ENCODE data around the gene SPG7. TPM values are rescaled to one million over a fixed set of nuclear protein-coding genes. Genes with fewer than 3 reads are reported as not detected.

SPG7 gene
- total and polyA plus RNA-seq, 5 donors: 81.9 to 101 (median 94.5) TPM

DNA sequence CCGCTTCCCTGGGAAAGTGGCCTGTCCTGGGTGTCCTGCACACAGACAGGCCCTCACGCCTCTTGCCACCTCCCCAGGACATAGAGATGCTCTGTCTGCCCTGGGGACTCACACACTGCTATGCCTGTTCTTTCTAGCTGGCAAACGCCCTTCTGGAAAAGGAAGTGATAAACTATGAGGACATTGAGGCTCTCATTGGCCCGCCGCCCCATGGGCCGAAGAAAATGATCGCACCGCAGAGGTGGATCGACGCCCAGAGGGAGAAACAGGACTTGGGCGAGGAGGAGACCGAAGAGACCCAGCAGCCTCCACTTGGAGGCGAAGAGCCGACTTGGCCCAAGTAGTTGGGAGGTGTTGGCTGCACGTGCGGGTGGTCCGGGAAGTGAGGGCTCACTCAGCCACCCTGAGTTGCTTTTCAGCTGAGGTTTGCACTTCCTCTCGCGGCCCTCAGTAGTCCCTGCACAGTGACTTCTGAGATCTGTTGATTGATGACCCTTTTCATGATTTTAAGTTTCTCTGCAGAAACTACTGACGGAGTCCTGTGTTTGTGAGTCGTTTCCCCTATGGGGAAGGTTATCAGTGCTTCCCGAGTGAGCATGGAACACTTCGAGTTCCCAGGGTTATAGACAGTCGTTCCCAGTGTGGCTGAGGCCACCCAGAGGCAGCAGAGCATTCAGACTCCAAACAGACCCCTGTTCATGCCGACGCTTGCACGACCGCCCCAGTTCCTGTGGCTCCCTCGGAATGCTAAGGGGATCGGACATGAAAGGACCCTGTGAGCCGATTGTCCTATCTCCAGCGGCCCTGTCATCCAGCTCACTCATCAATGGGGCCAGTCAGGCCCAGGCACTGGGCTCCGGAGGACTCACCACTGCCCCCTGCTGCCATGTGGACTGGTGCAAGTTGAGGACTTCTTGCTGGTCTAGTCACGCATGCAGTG is 48.8 kb downstream of the SPG7 start:
- no peaks in the 10 kb centered on the region for H3K9me3 ChIP-seq (ENCODE audit: control insufficient read depth, low read length)
- no peak overlapping the region for H3K27ac ChIP-seq (ENCODE audit: low read length)
- DNase-seq (peak; percentile 86 to 95 (median 92)), ATAC-seq (peak; percentile 39 to 46)
- H3K4me3 ChIP-seq (ENCODE audit: low read length): no peak overlapping the region
- no peaks in the 10 kb centered on the region for H3K27me3 ChIP-seq (ENCODE audit: control insufficient read depth, insufficient read depth)
- 48% methylated on average over 34 of the region's 34 CpGs for WGBS
- intact Hi-C loops (cut with DNase I): no loop called here
- H3K4me1 ChIP-seq (ENCODE audit: control insufficient read depth, insufficient read depth, low read length): peaks cover 3% of the 10 kb centered on the region

DNA sequence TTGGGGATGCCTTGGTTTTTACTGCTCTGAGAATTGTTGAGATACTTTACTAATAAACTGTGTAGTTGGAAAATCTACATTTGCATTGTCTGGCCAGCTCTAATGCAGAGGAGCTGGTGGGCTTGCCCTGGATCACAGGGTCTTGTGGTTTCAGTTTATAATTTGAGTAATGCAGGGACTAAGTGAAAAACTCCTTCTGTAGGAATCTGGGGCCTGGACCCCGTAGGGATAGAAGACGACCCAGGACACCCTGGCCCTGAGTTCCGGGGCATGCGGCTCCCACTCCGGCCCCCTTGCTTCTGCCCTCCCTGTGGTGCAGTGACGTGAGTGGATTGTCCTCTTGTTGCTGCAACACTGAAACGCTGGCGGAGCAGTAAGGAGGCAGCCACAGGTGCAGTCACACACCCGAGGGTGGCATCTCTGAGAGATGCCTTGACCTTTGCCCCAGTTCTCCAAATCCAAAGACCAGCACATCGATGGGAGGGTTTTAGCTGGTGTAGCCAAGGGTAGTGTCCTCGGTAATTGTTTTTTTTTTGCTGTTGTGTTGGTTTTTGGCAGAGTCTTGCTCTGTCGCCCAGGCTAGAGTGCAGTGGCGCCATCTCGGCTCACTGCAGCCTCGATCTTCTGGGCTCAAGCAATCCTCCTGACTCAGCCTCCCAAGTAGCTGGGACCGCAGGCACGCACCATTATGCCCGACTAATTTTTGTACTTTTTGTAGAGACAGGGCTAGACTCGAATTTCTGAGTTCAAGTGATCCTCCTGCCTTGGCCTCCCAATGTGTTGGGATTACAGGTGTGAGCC is 49.7 kb downstream of the SPG7 start:
- no peak overlapping the region for H3K4me3 ChIP-seq (ENCODE audit: low read length)
- intact Hi-C loops (cut with DNase I): no loop called here
- no peaks in the 10 kb centered on the region for H3K9me3 ChIP-seq (ENCODE audit: control insufficient read depth, low read length)
- no peak for DNase-seq
- H3K27me3 ChIP-seq (ENCODE audit: control insufficient read depth, insufficient read depth): no peaks in the 10 kb centered on the region
- H3K27ac ChIP-seq (ENCODE audit: low read length): no peak overlapping the region
- WGBS: 87% methylated on average over 19 of the region's 19 CpGs
- ATAC-seq: no peak
- H3K4me1 ChIP-seq (ENCODE audit: control insufficient read depth, insufficient read depth, low read length): peaks cover 3% of the 10 kb centered on the region

DNA sequence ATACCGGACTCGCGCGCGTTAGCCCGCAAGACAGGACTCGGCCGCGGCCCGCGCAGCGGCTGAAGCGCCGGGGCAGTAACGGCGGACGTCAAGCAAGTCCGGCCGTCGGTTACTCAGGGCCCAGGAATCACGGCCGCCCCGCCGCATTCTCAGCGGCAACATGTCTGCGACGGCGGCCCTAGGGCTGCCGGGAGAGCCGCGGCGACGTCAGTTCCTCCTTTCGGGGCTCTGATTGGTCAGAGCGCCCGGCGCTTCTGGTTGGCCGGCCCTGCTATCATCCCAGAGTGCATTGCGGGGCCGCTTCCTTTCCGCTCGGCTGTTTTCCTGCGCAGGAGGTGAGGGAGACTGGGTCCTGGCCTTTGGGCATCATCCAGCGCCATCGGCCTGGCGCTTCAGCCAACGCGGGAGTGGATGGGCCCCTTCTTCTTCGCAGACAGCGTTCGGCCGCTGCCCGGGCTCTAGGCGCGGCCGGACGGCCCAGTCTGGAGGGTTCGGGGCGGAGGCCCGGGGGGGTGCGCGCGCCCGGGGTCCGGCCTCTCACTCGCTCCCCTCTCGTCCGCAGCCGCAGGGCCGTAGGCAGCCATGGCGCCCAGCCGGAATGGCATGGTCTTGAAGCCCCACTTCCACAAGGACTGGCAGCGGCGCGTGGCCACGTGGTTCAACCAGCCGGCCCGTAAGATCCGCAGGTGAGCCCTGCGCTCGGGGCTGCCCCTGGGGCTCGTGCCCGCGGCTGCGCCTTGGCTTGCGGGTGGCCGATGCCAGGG is 52.4 kb downstream of the SPG7 start, which contains the start of gene RPL13:
TSS of gene RPL13 (plus strand) at position 305 of the 764 bp plus-strand sequence. CDS start at position 583, 278 bp downstream.
- DNase-seq (peak; percentile 96 to 98 (median 97)), ATAC-seq (peak; percentile 94 to 95)
- WGBS: under 1% methylated on average over 87 of the region's 87 CpGs
- Histone ChIP-seq H3K4me3 (ENCODE audit: low read length) (peak within 1 kb of the TSS; percentile 96), H3K27me3 (ENCODE audit: control insufficient read depth, insufficient read depth) (no peaks in the 10 kb centered on the region), H3K27ac (ENCODE audit: low read length) (peak within 1 kb of the TSS; percentile 100), H3K9me3 (ENCODE audit: control insufficient read depth, low read length) (no peaks in the 10 kb centered on the region), H3K4me1 (ENCODE audit: control insufficient read depth, insufficient read depth, low read length) (peaks cover 3% of the 10 kb centered on the region)
- intact Hi-C loops (cut with DNase I): no loop called here

DNA sequence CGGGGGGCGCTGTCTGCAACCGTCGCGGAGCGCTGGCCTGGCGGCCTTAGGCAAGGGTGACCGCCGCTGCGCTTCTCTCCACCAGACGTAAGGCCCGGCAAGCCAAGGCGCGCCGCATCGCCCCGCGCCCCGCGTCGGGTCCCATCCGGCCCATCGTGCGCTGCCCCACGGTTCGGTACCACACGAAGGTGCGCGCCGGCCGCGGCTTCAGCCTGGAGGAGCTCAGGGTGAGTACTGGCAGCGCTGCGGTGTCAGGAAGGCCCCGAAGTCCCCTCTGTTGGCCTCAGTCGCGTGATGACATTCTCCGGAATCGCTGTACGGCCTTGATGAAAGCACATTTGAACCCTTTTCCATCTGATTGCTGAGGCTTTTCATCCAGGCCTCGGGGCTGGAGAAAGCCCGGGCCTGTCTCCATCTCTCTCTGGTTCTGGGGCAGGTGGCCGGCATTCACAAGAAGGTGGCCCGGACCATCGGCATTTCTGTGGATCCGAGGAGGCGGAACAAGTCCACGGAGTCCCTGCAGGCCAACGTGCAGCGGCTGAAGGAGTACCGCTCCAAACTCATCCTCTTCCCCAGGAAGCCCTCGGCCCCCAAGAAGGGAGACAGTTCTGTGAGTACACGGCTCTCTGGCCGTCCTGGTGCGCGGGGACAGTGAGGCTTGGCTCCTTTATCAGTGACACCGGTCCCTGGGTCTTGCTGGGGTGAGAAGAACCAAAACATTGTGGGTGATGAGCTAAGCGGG is 53.1 kb downstream of the SPG7 start:
- Histone ChIP-seq H3K4me1 (ENCODE audit: control insufficient read depth, insufficient read depth, low read length) (peaks cover 9% of the 10 kb centered on the region), H3K27me3 (ENCODE audit: control insufficient read depth, insufficient read depth) (no peaks in the 10 kb centered on the region), H3K27ac (ENCODE audit: low read length) (peak overlapping the region; percentile 83), H3K4me3 (ENCODE audit: low read length) (peak overlapping the region; percentile 96), H3K9me3 (ENCODE audit: control insufficient read depth, low read length) (no peaks in the 10 kb centered on the region)
- no peak for ATAC-seq
- DNase-seq: no peak
- intact Hi-C loops (cut with DNase I): no loop called here
- 4% methylated on average over 58 of the region's 58 CpGs for WGBS

DNA sequence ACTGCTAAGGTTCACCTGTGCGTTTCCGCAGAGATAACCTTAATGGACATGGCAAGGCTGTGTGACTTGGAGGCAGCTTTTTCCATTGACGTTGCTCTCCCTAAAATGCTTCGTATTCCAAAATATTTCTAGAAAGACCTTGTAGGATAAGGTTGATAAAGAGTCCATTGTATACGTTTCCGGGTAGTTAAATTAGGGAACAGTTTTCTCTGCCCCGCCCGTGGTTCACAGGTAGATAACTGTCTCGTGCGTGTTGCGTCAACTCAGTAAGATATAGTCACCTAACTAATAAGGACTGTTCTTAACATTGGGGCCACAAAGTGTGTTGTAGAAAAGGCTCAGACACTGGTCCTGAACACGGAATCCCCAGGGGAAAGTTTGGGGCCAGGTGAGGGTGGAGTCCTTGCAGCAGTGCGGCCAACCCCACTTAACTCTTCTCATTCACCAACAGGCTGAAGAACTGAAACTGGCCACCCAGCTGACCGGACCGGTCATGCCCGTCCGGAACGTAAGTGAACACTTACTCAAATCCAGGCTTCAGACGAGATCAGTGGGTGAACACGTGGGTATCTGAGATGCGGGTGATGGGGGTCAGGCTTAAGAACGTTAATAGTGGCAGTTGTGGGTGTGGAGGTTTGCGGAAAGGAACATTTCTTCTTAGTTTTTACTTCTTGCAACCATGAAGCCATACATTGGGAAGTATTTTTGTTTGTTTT is 53.8 kb downstream of the SPG7 start:
- no peaks in the 10 kb centered on the region for H3K27me3 ChIP-seq (ENCODE audit: control insufficient read depth, insufficient read depth)
- WGBS: 63% methylated on average over 23 of the region's 23 CpGs
- no peak for DNase-seq
- peaks cover 9% of the 10 kb centered on the region for H3K4me1 ChIP-seq (ENCODE audit: control insufficient read depth, insufficient read depth, low read length)
- no peaks in the 10 kb centered on the region for H3K9me3 ChIP-seq (ENCODE audit: control insufficient read depth, low read length)
- no peak overlapping the region for H3K27ac ChIP-seq (ENCODE audit: low read length)
- intact Hi-C loops (cut with DNase I): no loop called here
- ATAC-seq: no peak
- peak overlapping the region; percentile 96 for H3K4me3 ChIP-seq (ENCODE audit: low read length)

DNA sequence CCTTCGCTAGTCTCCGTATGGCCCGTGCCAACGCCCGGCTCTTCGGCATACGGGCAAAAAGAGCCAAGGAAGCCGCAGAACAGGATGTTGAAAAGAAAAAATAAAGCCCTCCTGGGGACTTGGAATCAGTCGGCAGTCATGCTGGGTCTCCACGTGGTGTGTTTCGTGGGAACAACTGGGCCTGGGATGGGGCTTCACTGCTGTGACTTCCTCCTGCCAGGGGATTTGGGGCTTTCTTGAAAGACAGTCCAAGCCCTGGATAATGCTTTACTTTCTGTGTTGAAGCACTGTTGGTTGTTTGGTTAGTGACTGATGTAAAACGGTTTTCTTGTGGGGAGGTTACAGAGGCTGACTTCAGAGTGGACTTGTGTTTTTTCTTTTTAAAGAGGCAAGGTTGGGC is 54.7 kb downstream of the SPG7 start:
- DNase-seq (no peak), ATAC-seq (no peak)
- no peak overlapping the region for H3K4me3 ChIP-seq (ENCODE audit: low read length)
- WGBS: 75% methylated on average over 12 of the region's 12 CpGs
- intact Hi-C loops (cut with DNase I): no loop called here
- no peaks in the 10 kb centered on the region for H3K9me3 ChIP-seq (ENCODE audit: control insufficient read depth, low read length)
- H3K27me3 ChIP-seq (ENCODE audit: control insufficient read depth, insufficient read depth): no peaks in the 10 kb centered on the region
- H3K4me1 ChIP-seq (ENCODE audit: control insufficient read depth, insufficient read depth, low read length): peaks cover 9% of the 10 kb centered on the region
- H3K27ac ChIP-seq (ENCODE audit: low read length): no peak overlapping the region

DNA sequence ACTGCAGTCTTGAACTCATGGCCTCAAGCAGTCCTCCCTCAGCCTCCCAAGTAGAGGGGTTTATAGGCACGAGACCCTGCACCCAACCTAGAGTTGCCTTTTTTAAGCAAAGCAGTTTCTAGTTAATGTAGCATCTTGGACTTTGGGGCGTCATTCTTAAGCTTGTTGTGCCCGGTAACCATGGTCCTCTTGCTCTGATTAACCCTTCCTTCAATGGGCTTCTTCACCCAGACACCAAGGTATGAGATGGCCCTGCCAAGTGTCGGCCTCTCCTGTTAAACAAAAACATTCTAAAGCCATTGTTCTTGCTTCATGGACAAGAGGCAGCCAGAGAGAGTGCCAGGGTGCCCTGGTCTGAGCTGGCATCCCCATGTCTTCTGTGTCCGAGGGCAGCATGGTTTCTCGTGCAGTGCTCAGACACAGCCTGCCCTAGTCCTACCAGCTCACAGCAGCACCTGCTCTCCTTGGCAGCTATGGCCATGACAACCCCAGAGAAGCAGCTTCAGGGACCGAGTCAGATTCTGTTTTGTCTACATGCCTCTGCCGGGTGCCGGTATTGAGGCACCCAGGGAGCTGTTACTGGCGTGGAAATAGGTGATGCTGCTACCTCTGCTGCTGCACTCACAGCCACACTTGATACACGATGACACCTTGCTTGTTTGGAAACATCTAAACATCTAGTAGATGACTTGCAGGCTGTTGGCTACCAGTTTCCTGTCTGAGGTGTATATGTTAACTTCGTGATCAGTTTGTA is 55.6 kb downstream of the SPG7 start:
- no peak overlapping the region for H3K4me3 ChIP-seq (ENCODE audit: low read length)
- H3K4me1 ChIP-seq (ENCODE audit: control insufficient read depth, insufficient read depth, low read length): peaks cover 9% of the 10 kb centered on the region
- no peak overlapping the region for H3K27ac ChIP-seq (ENCODE audit: low read length)
- H3K27me3 ChIP-seq (ENCODE audit: control insufficient read depth, insufficient read depth): no peaks in the 10 kb centered on the region
- 70% methylated on average over 12 of the region's 12 CpGs for WGBS
- intact Hi-C loops (cut with DNase I): no loop called here
- no peak for DNase-seq
- H3K9me3 ChIP-seq (ENCODE audit: control insufficient read depth, low read length): no peaks in the 10 kb centered on the region
- no peak for ATAC-seq

DNA sequence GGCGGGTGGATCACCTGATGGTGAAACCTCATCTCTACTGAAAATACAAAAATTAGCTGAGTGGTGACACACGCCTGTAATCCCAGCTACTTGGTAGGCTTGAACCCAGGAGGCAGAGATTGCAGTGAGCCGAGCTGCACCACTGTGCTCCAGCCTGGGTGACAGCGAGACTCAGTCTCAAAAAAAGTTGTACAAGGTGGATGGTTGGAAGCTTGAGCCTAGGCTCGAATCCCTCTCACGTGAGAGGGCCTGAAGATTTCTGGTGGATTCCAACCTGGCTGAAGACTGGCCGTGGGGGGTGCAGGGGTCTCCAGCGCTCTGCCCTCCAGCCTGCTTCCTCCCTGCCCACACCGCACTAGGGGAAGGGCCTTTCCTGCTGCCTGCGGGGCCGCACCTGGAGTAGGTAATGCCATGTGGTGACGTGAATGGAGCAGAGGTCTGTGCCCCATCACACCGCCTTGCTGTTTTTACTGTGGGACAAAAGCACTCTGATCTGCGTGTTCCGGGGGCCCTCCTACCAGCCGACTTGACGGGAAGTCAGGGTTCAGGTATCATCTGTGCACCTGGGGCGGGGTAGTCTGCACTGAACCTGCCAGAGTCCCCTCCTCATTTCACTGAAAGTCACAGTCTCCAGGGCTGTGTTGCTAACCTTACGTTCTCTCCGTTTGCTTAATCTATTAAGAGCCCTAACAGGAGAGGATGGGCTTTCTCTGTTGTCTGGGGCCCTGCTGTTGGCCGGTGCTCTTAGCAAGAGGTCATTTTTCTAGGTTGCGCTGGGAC is 56.5 kb downstream of the SPG7 start:
- 70% methylated on average over 22 of the region's 22 CpGs for WGBS
- no peak for ATAC-seq
- no peaks in the 10 kb centered on the region for H3K27me3 ChIP-seq (ENCODE audit: control insufficient read depth, insufficient read depth)
- H3K9me3 ChIP-seq (ENCODE audit: control insufficient read depth, low read length): no peaks in the 10 kb centered on the region
- no peak overlapping the region for H3K4me3 ChIP-seq (ENCODE audit: low read length)
- H3K4me1 ChIP-seq (ENCODE audit: control insufficient read depth, insufficient read depth, low read length): peaks cover 9% of the 10 kb centered on the region
- H3K27ac ChIP-seq (ENCODE audit: low read length): no peak overlapping the region
- intact Hi-C loops (cut with DNase I): no loop called here
- DNase-seq: no peak

DNA sequence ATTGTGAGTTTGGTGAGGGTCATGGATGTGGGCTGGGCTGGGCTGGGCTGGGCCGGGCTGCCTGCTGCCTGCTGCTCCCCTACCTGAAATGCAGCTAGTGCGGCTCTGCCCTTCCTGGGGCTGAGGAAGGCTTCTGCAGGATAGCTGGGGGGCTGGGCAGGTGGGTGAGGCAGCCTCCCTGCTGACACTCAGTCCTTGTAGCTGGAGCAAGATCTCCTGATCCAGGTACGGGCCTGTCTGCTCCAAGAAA is 57.0 kb downstream of the SPG7 start:
- no peaks in the 10 kb centered on the region for H3K27me3 ChIP-seq (ENCODE audit: control insufficient read depth, insufficient read depth)
- H3K4me1 ChIP-seq (ENCODE audit: control insufficient read depth, insufficient read depth, low read length): peaks cover 9% of the 10 kb centered on the region
- no peak overlapping the region for H3K27ac ChIP-seq (ENCODE audit: low read length)
- WGBS: 38% methylated on average over 3 of the region's 3 CpGs
- intact Hi-C loops (cut with DNase I): no loop called here
- no peaks in the 10 kb centered on the region for H3K9me3 ChIP-seq (ENCODE audit: control insufficient read depth, low read length)
- ATAC-seq (no peak), DNase-seq (no peak)
- no peak overlapping the region for H3K4me3 ChIP-seq (ENCODE audit: low read length)
